A549 (cell line): ENCODE results near the gene PPIC. TPM values are rescaled to one million over a fixed set of nuclear protein-coding genes. Genes with fewer than 3 reads are reported as not detected.

ENCODE experiments used
- ATAC-seq, 2 experiments: fragments of 200-7000 bp in 1 of 2; fragments of >200 bp in 1 of 2; cut with Nextera tagmentation in 1 of 2; cut with Tn5 transposase in 1 of 2; 3 replicates each; pipeline versions ENCODE4 v1.8.0 to v1.9.1; 2018 to 2020; ENCODE audit warnings: mild to moderate bottlenecking in 1 of 2, moderate library complexity in 1 of 2
- CTCF ChIA-PET: fragments of 300-600 bp; sonication (Branson Sonifier 250); formaldehyde crosslinking; extraction: SDS; loops from one replicate; lab custom pipeline; 2021; ENCODE audit warnings: antibody characterized with exemption, inconsistent platforms; lab: Yijun Ruan, JAX
- POLR2A ChIA-PET: fragments of 350-600 bp; formaldehyde crosslinking; extraction: SDS; loops from one replicate; lab custom pipeline; 2021; ENCODE audit warnings: antibody characterized with exemption, inconsistent platforms; lab: Yijun Ruan, JAX
- DNase-seq, 2 experiments: peaks; one replicate each; pipeline versions ENCODE4 v3.0.0 to v3.0.0-alpha.2; 2011 to 2016; ENCODE audit warnings: low read depth in 1 of 2, low spot score in 1 of 2
- FAIRE-seq: peaks from 2 replicates; lab custom pipeline; 2011; peaks lifted over from hg19 to GRCh38; lab: Jason Lieb, UNC
- H3K27ac ChIP-seq, 2 experiments: fragments of >200 bp; sonication (Bioruptor Twin); formaldehyde crosslinking; 3 replicates each; pipeline ENCODE4 v1.5.1; 2016 to 2017
- H3K4me1 ChIP-seq: fragments of >200 bp; sonication (Bioruptor Twin); formaldehyde crosslinking; 3 replicates; pipeline ENCODE4 v1.6.1; 2016
- H3K4me2 ChIP-seq: fragments of >200 bp; sonication (Bioruptor Twin); formaldehyde crosslinking; 3 replicates; pipeline ENCODE4 v1.6.1; 2016
- H3K4me3 ChIP-seq: fragments of >200 bp; sonication (Bioruptor Twin); formaldehyde crosslinking; 3 replicates; pipeline ENCODE4 v1.5.1; 2016
- H3K9me3 ChIP-seq: fragments of >200 bp; sonication (Bioruptor Twin); formaldehyde crosslinking; 3 replicates; pipeline ENCODE4 v1.6.1; 2016
- BHLHE40 ChIP-seq: IDR thresholded peaks from 2 replicates; pipeline ENCODE4 v1.6.1; 2012; ENCODE audit warnings: low read depth, low read length, inconsistent platforms
- CTCF ChIP-seq: fragments of >200 bp; sonication (Bioruptor Twin); formaldehyde crosslinking; IDR thresholded peaks from 3 replicates; pipeline ENCODE4 v1.5.1; 2016
- ELK1 ChIP-seq: fragments of 150-350 bp; IDR thresholded peaks from 2 replicates; pipeline ENCODE4 v1.6.1; 2014; ENCODE audit warnings: low read depth, mild to moderate bottlenecking, low read length
- FOSB ChIP-seq: fragments of 250-450 bp; sonication (Bioruptor Pico); IDR thresholded peaks from 2 replicates; pipeline ENCODE4 v1.5.0; 2020; ENCODE audit warnings: mild to moderate bottlenecking, moderate library complexity
- HDAC2 ChIP-seq: fragments of 200-600 bp; sonication (generic); IDR thresholded peaks from 2 replicates; pipeline ENCODE4 v1.6.1; 2016
- HMGXB4 ChIP-seq: fragments of 250-450 bp; sonication (Bioruptor Pico); IDR thresholded peaks from 2 replicates; pipeline ENCODE4 v1.5.0; 2021; ENCODE audit warnings: mild to moderate bottlenecking, moderate library complexity, borderline replicate concordance
- HOXA7 ChIP-seq: fragments of 250-450 bp; sonication (Bioruptor Pico); IDR thresholded peaks from 2 replicates; pipeline ENCODE4 v1.5.0; 2020; ENCODE audit warnings: mild to moderate bottlenecking, moderate library complexity
- JUNB ChIP-seq: fragments of >200 bp; sonication (Bioruptor Twin); formaldehyde crosslinking; IDR thresholded peaks from 2 replicates; pipeline ENCODE4 v1.6.1; 2016
- KDM5A ChIP-seq: fragments of 200-600 bp; sonication (generic); IDR thresholded peaks from 2 replicates; pipeline ENCODE4 v1.6.1; 2016; ENCODE audit warnings: antibody characterized with exemption, mild to moderate bottlenecking
- MAX ChIP-seq: IDR thresholded peaks from 2 replicates; pipeline ENCODE4 v1.6.1; 2012
- NPAS2 ChIP-seq: fragments of 250-450 bp; sonication (Bioruptor Pico); IDR thresholded peaks from 2 replicates; pipeline ENCODE4 v1.8.0; 2022; ENCODE audit warnings: mild to moderate bottlenecking, moderate library complexity, borderline replicate concordance
- PBX3 ChIP-seq: IDR thresholded peaks from 2 replicates; pipeline ENCODE4 v1.6.1; 2012
- RAD21 ChIP-seq, 2 experiments: fragments of >200 bp in 1 of 2; sonication (Bioruptor Twin) in 1 of 2; formaldehyde crosslinking in 1 of 2; IDR thresholded peaks in 1 of 2; conservative IDR thresholded peaks in 1 of 2; 2 replicates in 1 of 2; 3 replicates in 1 of 2; pipeline ENCODE4 v1.6.1; 2012 to 2018; ENCODE audit warnings: inconsistent platforms in 1 of 2
- RCOR1 ChIP-seq: fragments of 150-350 bp; IDR thresholded peaks from 2 replicates; pipeline ENCODE4 v1.6.1; 2014; ENCODE audit warnings: antibody characterized with exemption, low read length, low read depth
- RNF2 ChIP-seq: fragments of 200-600 bp; sonication (generic); IDR thresholded peaks from 2 replicates; pipeline ENCODE4 v1.6.1; 2016; ENCODE audit warnings: low read depth, mild to moderate bottlenecking, antibody characterized with exemption, moderate library complexity, borderline replicate concordance
- SMC3 ChIP-seq: fragments of >200 bp; sonication (Bioruptor Twin); formaldehyde crosslinking; IDR thresholded peaks from 3 replicates; pipeline ENCODE4 v1.6.1; 2018; ENCODE audit warnings: inconsistent platforms
- SREBF2 ChIP-seq: fragments of 450-650 bp; IDR thresholded peaks from 2 replicates; pipeline ENCODE4 v1.6.1; 2014; ENCODE audit warnings: mild to moderate bottlenecking, moderate library complexity
- TP53 ChIP-seq: fragments of 250-450 bp; sonication (Bioruptor Pico); IDR thresholded peaks from 2 replicates; pipeline ENCODE4 v1.5.0; 2021; ENCODE audit warnings: mild to moderate bottlenecking, moderate library complexity
- ZFP36 ChIP-seq: fragments of 450-650 bp; IDR thresholded peaks from 2 replicates; pipeline ENCODE4 v1.6.1; 2014; ENCODE audit warnings: borderline replicate concordance; ENCODE audit not compliant: partially characterized antibody
- ZNF302 ChIP-seq: fragments of 250-450 bp; sonication (Bioruptor Pico); IDR thresholded peaks from 2 replicates; pipeline ENCODE4 v1.9.0; 2021; ENCODE audit warnings: inconsistent platforms, mild to moderate bottlenecking, moderate library complexity
- WGBS: methylation state at CpG from one replicate; pipeline ENCODE4 v1.1.6; 2017; ENCODE audit errors: missing lambda C conversion rate; 5-methylcytosine and 5-hydroxymethylcytosine counted together
- polyA plus RNA-seq, 4 experiments: library from polyadenylated mRNA; depleted of rRNA in 3 of 4; stranded (reverse); fragments of >200 nt; fragmentation: RNase III in 1 of 4; extraction: RNeasy Plus Mini Kit Qiagen cat#74134 plus additional on column Dnase treatment in 1 of 4; gene quantifications; 2 replicates in 3 of 4; 3 replicates in 1 of 4; pipeline ENCODE4 v1.2.3, GENCODE V29; 2011 to 2017

The PPIC gene
- polyA plus RNA-seq, 2 of the 4 experiments (the other 2 are of a cell fraction), result 18.7 to 21.1 TPM

- CTCF ChIA-PET, result interaction anchor here (0.7 to 1.0 kb wide), 5 partner anchors 8 to 295 kb away, joined by 3 to 4 read pairs (median 3); no protein-coding TSS in a partner anchor
Observed at GRCh38 chr5:122999947-123000563, 36.5 kb downstream of the PPIC start.

GRCh38 chr5:122997294-122997693 is 39.2 kb downstream of the PPIC start:
- Histone ChIP-seq H3K4me2 (no peak overlapping the region), H3K4me1 (no peaks in the 10 kb centered on the region), H3K27ac (no peak overlapping the region), H3K9me3 (no peaks in the 10 kb centered on the region), H3K4me3 (no peak overlapping the region)
- ChIA-PET CTCF (no interaction called here), POLR2A (no interaction called here)
- FAIRE-seq (no peak), DNase-seq (no peak), ATAC-seq (no peak)
- 76% methylated on average over 7 of the region's 7 CpGs for WGBS
- TF ChIP-seq HDAC2 (no peak), MAX (no peak), HMGXB4 (CRISPR knock-in tag) (no peak), TP53 (CRISPR knock-in tag) (no peak), RNF2 (no peak), ZFP36 (no peak), RCOR1 (no peak), FOSB (CRISPR knock-in tag) (no peak), ZNF302 (CRISPR knock-in tag) (no peak), KDM5A (no peak), CTCF (no peak), PBX3 (no peak), HOXA7 (no peak), NPAS2 (no peak), RAD21 (conservative IDR thresholded peaks at IDR 0.05 in 1 of 2, IDR thresholded peaks at IDR 0.05 in 1 of 2) (no peak), JUNB (no peak), SREBF2 (no peak), ELK1 (no peak), BHLHE40 (no peak)

More at GRCh38 chr5:122999947-123000563, 36.5 kb downstream of the PPIC start:
- peak; percentile 39 to 72 for DNase-seq
- Histone ChIP-seq H3K4me1 (no peaks in the 10 kb centered on the region), H3K27ac (no peak overlapping the region), H3K4me2 (no peak overlapping the region), H3K4me3 (no peak overlapping the region), H3K9me3 (no peaks in the 10 kb centered on the region)
- ATAC-seq, result peak; percentile 71 to 93; a peak in 5 of 6 replicates
- POLR2A ChIA-PET, result no interaction called here
- FAIRE-seq, result no peak
- peak; percentile 71 to 83 for TF ChIP-seq RAD21 (conservative IDR thresholded peaks at IDR 0.05 in 1 of 2, IDR thresholded peaks at IDR 0.05 in 1 of 2)
- TF ChIP-seq SMC3, result peak; percentile 68
- peak; percentile 59 for TF ChIP-seq CTCF
- no peak for TF ChIP-seq HDAC2
- 51% methylated on average over 10 of the region's 10 CpGs for WGBS
